ENCODE results near the gene PPP2R2B. TPM values are rescaled to one million over a fixed set of nuclear protein-coding genes. Genes with fewer than 3 reads are reported as not detected.
"Not testable (repeated sequence)": the region's sequence is repeated elsewhere in the genome, so short reads cannot be mapped to it uniquely, and the experiment has no call there.

PPP2R2B gene
- total and polyA plus RNA-seq, 11 donors, result 0.03 to 2.9 (median 0.30) TPM; not detected in 1

DNA sequence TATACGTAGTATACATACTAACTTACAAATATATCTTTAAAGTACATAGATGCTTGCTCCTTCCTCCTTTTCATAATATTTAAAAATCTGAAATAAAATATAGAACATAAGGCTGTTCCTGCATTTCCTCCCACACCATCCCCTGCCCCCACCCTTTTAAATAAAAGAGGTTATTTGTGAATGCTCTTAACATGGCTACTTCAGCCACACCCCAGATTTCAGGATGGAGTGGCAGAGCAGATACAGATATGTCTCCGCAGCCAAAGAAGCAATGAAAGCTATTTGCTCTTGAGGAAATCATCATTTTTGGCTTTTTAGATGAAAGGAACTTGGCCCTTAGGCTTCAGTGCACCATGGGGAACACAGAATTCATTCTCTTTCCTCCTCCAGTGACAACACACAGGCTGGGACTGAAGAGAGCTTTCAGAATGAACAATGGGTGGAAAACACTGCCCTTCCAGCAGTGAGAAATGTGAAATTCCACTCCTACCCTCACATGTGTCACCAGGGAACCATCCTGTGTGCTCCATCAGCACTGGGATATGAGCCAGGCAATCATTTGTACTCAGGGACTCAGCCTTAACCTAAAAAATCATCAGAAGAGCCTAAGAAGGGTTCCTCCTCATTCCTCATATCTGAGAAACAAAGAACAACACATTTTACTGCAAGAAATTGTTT, 134.3 kb downstream of the PPP2R2B start:
- 58 to 68% (median 64%) methylated on average over 2 of the region's 2 CpGs for WGBS, 4 donors

DNA sequence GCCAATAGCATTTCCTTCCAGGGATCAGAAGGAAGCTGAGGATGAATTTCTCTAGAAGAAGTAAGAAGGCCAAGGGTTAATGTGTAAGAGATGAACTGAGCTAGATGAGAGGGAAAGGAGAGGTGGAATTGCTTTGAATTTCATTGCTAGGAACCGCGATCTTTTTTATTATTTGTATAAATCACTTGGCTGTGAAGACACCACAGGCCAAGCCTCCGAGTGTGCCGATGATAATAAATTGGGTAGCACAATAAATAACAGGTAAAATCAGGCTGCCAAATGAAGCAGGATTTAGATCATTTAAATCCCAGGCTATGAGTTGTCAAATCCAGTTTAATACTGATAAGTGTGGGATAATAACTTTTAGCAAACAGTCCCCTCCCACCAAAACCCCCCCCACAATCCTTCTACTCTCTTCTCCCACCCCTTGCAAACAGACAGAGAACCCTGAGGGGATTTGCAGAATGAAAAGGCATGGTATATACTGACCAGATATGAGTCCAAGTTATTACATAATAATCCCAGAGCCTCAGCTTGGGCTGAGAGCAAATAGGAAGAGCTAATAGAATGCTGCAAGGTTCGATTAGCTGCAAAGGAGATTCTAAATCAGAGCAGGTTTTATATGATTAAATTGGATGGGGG, 143.5 kb downstream of the PPP2R2B start:
- ATAC-seq, result no peak
- intact Hi-C loops (cut with DNase I), result no loop called here
- peaks cover 0 to 3% (median 0%) of the 10 kb centered on the region in 9 donors for H3K27me3 ChIP-seq
- 90 to 92% (median 91%) methylated on average over 5 of the region's 5 CpGs for WGBS, 4 donors
- no peaks in the 10 kb centered on the region for H3K36me3 ChIP-seq
- no peak overlapping the region for H3K4me3 ChIP-seq
- peaks cover 0 to 9% (median 0%) of the 10 kb centered on the region in 12 donors for H3K9me3 ChIP-seq
- TF ChIP-seq POLR2A (IDR thresholded peaks at IDR 0.05), result no peak
- TF ChIP-seq, protein P1, sequence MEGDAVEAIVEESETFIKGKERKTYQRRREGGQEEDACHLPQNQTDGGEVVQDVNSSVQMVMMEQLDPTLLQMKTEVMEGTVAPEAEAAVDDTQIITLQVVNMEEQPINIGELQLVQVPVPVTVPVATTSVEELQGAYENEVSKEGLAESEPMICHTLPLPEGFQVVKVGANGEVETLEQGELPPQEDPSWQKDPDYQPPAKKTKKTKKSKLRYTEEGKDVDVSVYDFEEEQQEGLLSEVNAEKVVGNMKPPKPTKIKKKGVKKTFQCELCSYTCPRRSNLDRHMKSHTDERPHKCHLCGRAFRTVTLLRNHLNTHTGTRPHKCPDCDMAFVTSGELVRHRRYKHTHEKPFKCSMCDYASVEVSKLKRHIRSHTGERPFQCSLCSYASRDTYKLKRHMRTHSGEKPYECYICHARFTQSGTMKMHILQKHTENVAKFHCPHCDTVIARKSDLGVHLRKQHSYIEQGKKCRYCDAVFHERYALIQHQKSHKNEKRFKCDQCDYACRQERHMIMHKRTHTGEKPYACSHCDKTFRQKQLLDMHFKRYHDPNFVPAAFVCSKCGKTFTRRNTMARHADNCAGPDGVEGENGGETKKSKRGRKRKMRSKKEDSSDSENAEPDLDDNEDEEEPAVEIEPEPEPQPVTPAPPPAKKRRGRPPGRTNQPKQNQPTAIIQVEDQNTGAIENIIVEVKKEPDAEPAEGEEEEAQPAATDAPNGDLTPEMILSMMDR (IDR thresholded peaks at IDR 0.05), result no peak
- no peaks in the 10 kb centered on the region for H3K4me1 ChIP-seq
- no peak overlapping the region for H3K27ac ChIP-seq
- DNase-seq, result no peak

More for the DNA sequence above, 134.3 kb downstream of the PPP2R2B start:
- peak in 3 of 4 donors; percentile 22 to 46 (median 22) for ATAC-seq
- intact Hi-C loops (cut with DNase I), result no loop called here
- Histone ChIP-seq H3K27ac (no peak overlapping the region), H3K36me3 (no peaks in the 10 kb centered on the region), H3K27me3 (no peaks in the 10 kb centered on the region), H3K4me1 (no peaks in the 10 kb centered on the region), H3K9me3 (peaks cover 0 to 9% (median 2%) of the 10 kb centered on the region in 12 donors), H3K4me3 (no peak overlapping the region)
- TF ChIP-seq, protein P1 (IDR thresholded peaks at IDR 0.05), result no peak
- no peak for TF ChIP-seq POLR2A (IDR thresholded peaks at IDR 0.05)
- DNase-seq, result no peak

DNA sequence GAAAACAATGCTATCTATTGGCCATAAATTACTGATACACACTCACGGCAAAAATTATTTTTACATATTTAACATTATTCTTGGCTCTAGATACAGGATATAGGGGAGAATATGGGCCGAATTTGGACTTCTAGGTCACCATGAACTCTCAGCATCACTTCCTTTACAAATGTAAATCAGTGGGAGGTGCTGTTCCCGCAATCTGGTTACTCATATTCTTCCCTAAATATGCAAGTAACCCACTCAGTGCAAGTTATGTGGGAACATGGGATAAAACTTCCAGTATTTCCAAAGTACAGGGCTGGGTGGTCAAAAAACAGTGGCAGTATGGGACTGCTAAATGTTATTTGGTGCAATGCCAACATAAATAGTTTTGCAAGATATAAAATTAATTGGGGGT, 145.6 kb downstream of the PPP2R2B start:
- DNase-seq (no peak), ATAC-seq (no peak)
- Histone ChIP-seq H3K27me3 (peaks cover 0 to 3% (median 0%) of the 10 kb centered on the region in 9 donors), H3K27ac (no peak overlapping the region), H3K4me3 (no peak overlapping the region), H3K4me1 (no peaks in the 10 kb centered on the region), H3K36me3 (no peaks in the 10 kb centered on the region), H3K9me3 (peaks cover 0 to 27% (median 11%) of the 10 kb centered on the region in 12 donors)
- intact Hi-C loops (cut with DNase I), result no loop called here
- TF ChIP-seq, protein P1 (IDR thresholded peaks at IDR 0.05), result no peak
- no peak for TF ChIP-seq POLR2A (IDR thresholded peaks at IDR 0.05)
- 64 to 76% (median 67%) methylated on average over 3 of the region's 3 CpGs for WGBS, 4 donors

DNA sequence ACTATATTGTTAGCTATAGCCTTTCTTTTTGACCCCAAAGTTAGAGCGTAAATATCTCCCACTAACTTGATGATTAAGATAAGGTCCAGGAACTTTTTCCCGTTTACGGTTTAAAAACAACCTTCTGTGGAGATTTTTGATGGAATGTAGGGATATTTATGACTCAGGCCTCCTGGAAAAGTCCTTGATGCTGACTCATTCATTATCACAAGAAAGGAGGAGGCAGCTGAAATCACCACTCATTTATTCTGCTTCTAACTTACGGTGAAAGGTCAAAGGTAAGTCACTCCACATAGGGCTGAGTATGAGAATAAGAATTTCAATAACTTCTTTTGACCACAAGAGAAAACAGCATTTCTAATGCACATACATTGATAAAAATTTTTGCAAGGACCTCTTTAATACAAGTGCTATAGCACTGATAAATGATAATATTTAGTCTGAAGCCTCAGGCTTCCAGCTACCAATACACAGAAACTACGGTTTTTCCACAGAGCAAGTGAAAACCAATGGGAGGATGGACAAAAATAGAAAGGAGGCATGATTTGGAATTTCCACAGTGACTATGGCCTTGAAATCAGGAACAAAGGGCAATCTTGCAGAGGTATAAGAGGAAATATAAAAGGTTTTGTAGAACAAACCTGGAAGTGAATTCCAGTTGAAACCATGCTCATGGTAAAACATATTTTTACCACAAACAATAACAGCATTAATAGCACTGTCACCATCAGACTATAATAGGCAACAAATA, 146.5 kb downstream of the PPP2R2B start:
- H3K27ac ChIP-seq, result no peak overlapping the region
- DNase-seq (no peak), ATAC-seq (no peak)
- H3K4me3 ChIP-seq, result no peak overlapping the region
- H3K4me1 ChIP-seq, result no peaks in the 10 kb centered on the region
- peaks cover 0 to 27% (median 11%) of the 10 kb centered on the region in 12 donors for H3K9me3 ChIP-seq
- TF ChIP-seq, protein P1 (IDR thresholded peaks at IDR 0.05), result no peak
- no peak for TF ChIP-seq POLR2A (IDR thresholded peaks at IDR 0.05)
- H3K36me3 ChIP-seq, result no peaks in the 10 kb centered on the region
- 63 to 77% (median 67%) methylated on average over 5 of the region's 5 CpGs for WGBS, 4 donors
- intact Hi-C loops (cut with DNase I), result no loop called here
- H3K27me3 ChIP-seq, result peaks cover 0 to 3% (median 0%) of the 10 kb centered on the region in 9 donors

DNA sequence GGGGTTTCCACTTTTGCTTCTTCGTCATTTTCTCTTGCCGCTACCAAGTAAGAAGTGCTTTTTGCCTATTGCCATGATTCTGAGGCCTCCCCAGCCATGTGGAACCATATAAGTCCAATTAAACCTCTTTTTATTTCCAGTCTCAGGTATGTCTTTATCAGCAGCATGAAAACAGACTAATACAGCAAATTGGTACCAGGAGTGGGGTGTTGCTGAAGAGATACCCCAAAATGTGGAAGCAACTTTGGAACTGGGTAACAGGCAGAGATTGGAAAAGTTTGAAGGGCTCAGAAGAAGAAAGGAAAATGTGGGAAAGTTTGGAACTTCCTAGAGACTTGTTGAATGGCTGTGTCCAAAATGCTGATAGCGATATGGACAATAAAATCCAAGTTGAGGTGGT, 149.8 kb downstream of the PPP2R2B start:
- H3K27ac ChIP-seq; H3K4me1 ChIP-seq; DNase-seq; ATAC-seq; intact Hi-C loops (cut with DNase I); H3K4me3 ChIP-seq; H3K36me3 ChIP-seq; H3K27me3 ChIP-seq: not testable (repeated sequence)
- WGBS, 4 donors, result 86 to 92% (median 89%) methylated on average over 3 of the region's 3 CpGs
- H3K9me3 ChIP-seq, result peaks cover 0 to 27% (median 11%) of the 10 kb centered on the region in 12 donors

All from heart left ventricle (tissue), 16 donors.